GM21367 (cell line): ENCODE data around the gene RTL10.

ENCODE experiments used
- ATAC-seq: cut with Tn5 transposase; IDR thresholded peaks from one replicate; pipeline ENCODE4 v1.9.1; 2021; ENCODE audit not compliant: unreplicated experiment

Gene RTL10

GRCh38 chr22:19811811-19812771 is 42.6 kb downstream of the RTL10 start:
- ATAC-seq: no peak

GRCh38 chr22:19811211-19811621 is 43.5 kb downstream of the RTL10 start:
- no peak for ATAC-seq

GRCh38 chr22:19810381-19811201 is 44.1 kb downstream of the RTL10 start:
- ATAC-seq: no peak

- ATAC-seq: no peak
Observed at GRCh38 chr22:19809741-19810140, 44.9 kb downstream of the RTL10 start.

- ATAC-seq: no peak
Observed at GRCh38 chr22:19808873-19809478, 45.7 kb downstream of the RTL10 start.

- no peak for ATAC-seq
Observed at GRCh38 chr22:19807914-19808872, 46.5 kb downstream of the RTL10 start.

- no peak for ATAC-seq
Observed at GRCh38 chr22:19807161-19807913, 47.3 kb downstream of the RTL10 start.

GRCh38 chr22:19806213-19807160 is 48.2 kb downstream of the RTL10 start:
- ATAC-seq: no peak

GRCh38 chr22:19805821-19806212 is 48.9 kb downstream of the RTL10 start:
- no peak for ATAC-seq
